GM19467 (cell line): ENCODE results near the gene ZNF438.

Source experiments
- ATAC-seq: cut with Tn5 transposase; IDR thresholded peaks from one replicate; pipeline ENCODE4 v1.9.1; 2021; ENCODE audit warnings: mild to moderate bottlenecking, moderate library complexity; ENCODE audit not compliant: unreplicated experiment

The ZNF438 gene

DNA sequence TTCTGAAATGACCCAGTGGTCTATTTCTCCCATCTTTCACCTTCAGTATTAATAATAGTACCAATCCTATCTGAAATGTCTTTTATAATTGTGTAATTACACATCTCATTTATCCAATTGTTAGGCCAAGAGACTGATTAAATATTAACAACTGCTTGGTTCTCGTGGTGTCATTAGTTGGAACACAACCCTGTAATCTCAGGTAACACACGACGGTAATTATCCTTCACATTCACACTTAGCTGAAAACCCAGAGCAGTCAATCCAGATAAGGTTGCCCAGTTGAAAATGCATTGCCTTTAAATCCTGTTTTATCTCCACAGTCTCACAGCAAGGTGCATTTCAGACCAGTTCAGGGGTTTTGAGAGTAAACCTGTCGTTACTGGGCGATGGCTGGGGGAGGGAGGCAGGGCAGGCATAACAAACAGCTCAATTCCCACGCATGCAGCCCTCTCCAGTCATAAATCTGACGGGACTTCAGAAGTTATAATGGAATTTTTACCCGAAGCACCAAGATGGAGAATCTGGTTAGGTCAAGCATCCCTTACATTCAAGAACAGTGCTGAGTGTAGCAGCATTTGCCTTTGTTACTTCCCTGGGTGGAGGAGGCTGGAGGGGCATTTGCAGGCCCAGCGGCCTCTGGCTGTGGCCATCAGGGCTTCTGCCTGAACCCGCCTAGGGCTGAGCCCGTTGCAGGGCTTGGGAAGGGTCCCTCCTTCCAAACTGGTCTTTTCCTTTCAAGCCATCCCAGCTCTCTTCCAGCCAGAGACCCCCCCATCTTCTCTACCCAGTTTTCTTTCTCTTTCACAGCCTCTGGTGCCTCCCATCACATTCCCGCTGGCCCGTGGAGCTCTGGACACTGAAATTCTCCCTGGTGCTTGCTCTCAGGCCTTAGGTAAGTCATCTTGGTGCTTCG is 201.1 kb downstream of the ZNF438 start:
- ATAC-seq, result no peak

DNA sequence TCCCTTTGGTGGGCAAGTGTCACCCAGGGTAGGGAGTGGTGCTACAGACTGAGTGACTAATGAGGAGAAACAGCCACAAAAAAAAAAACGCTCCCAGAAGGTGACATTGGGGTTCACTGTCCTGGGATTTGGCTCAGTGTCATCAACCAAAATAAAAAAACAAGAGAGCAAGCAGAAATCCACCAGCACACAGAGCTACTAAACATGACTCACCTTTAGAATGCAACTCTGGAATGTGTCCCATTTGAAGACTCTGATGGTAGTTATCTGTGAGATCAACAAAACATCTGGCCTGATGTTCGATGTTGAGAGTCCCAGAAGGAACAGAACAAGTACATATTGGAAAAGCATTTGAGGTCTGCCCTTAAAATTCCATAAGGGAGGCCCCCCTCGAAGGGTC is 201.8 kb downstream of the ZNF438 start:
- no peak for ATAC-seq

DNA sequence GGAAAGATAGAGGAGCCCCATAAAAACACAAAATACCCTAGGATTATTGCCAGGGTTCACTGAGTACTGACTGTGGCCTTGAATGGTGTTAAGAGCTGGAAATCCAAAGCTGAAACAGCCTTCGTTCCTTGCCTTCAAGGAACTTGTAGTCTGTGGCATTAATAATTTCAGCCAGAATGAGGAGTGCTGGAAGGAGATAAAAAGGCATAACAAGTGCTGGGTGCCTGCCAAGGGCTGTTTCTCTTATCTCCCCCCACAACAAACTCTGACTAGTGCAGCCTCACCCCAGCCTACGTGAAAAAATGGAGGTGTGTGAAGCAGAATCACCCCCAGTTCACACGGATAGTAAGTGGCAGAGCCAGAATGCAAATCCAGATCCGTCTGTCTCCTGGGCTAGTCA is 203.0 kb downstream of the ZNF438 start:
- no peak for ATAC-seq

DNA sequence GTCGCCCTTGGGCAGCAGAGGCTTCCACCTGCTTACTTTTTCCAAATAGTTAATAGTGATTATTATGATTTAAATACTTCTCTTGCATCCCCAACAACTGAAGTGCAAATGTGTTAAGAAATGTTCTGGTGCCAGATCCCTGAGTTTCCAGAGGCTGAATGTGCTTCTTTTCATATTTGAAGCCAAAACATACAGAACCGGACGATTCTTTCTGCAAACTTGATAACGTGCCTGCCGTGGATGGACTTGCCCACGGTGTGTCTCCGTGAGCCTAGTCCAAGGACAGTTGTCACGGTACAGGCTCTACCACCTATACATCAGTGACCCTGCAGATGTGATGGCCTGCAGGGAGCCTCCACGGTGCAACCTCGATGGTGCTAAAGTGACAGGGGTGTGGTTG is 203.5 kb downstream of the ZNF438 start:
- ATAC-seq, result no peak

DNA sequence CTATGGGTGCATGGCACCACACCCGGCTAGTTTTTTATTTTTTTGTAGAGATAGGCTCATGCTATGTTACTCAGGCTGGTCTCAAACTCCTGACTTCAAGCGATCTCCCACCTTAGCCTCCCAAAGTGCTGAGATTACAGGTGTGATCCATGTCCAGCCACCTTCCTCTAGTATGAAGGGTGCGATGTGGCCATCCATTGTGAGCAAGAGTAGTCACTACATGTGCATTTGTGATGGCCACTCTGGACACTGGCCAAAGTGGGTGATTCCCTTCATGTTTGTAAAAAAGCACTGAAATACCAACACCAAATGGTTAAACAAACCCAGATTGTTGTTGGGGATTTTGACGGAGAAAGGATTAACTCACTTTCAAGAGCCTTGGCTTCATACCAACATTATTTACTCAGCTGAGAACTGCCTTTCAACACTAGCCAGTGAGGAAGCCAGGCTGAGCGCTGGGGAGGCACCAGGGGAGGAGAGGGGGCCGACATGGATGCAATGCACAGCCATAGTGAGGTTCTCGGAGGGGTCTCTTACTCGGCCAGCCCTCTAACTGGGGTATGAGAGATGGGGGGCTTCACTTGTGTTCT is 204.0 kb downstream of the ZNF438 start:
- ATAC-seq, result no peak

DNA sequence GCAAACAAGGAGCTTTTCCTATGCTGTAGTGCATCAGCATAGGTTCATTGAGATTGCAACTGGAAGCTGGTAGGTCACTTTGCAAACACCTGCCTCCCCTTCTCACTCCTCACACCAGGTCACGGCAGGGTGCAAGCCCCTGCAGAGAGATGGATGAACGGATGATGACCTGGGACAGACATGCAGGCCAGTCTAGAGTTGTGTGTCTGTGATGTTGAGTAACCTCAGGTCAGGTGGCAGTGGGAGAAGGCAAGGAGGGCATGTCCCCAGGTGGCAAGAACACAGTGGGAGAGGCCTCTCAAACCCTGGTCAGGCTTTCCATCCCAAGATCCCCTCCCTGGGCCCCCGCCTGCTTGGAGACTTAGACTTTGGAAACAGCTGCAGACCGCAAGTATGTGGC is 205.0 kb downstream of the ZNF438 start:
- ATAC-seq, result no peak

DNA sequence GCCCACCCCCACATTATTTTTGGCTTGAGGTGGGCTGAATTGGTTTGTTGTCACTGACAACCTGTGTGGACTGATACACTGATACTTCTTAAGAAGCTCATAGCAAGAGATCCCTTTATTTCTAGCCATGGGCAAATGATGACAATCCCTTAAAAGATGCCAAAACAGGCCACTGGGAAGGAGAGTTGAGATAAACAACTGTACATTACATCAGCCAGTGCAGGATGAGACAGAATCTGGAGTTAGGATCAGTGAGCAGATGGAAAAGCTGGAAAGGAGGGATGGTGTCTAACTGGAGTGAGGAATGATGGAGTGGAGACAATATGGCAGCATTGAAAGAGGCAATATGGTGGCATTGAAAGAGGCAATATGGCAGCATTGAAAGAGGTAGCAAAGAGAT is 206.2 kb downstream of the ZNF438 start:
- no peak for ATAC-seq

DNA sequence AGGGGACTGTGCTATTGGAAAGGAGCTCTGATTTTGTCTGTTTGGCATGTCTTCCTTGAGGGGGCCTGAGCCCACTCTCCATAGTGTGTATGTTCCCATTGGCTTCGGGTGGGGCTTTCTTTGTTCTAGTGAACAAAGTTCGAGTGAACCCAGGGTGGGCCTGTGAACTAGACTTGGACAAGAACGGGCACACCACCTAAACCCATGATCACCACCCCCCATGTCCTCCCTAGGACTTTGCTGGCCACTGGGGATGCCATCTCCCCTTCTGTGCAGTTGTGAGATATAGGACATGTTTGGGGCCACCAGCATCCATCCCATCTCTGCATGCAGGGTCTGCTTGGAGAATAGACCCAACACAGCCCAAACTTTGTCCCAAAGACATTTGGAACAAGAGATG is 206.6 kb downstream of the ZNF438 start:
- no peak for ATAC-seq

DNA sequence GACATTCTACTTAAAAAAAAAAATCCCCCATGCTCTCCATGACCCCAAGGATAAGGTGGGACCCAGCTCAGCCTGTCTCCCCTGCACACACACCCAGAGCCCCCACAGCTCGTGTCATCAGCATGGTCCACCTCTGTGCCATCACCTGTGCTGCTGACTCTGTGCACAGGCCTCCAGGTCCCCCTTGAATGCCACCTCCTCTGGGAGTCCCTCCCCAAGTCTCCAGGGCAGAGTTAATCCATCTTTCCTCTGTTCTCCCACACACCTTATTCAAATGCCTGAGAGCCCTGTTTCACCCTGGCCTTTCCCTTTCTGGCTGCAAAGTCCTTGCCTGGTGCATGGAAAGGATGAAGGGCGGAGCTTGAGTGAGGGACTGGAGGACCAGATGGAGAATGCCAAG is 208.0 kb downstream of the ZNF438 start:
- ATAC-seq, result no peak

DNA sequence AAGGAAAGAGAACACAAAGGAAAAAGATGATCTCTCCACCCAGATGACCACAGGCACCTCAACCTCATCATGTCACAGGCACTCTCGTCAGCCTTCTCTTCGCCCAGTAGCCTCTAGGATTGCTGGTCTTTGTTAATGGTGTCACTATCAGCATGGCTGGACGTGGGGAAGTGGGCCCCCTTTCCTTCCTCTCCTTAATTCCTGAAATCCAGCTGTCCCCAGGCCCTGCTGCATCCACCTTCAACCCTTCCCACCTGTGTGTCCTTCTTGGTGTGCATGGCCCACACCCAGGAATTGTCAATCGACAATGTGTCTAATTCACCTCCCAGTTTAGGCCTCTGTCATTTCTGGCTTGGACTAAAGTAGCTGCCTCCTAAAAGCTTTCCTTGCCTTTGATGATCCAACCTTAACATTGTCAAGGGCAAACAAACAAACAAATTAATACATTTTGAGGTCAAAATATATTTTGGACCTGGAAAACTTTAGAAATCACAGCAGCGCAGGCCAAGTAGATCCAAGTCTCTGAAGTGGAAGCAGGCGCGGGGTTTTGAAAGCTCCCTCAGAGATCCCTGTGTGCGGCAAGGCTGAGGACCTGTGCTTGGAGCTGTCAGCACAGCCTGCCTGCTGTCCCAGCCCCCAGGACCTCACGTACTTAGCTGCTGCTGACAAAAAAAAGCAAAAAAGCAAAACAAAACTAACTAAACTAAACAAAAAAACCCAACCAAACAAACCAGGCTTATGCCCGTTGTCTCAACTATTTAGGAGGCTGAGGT is 208.8 kb downstream of the ZNF438 start:
- ATAC-seq, result no peak

DNA sequence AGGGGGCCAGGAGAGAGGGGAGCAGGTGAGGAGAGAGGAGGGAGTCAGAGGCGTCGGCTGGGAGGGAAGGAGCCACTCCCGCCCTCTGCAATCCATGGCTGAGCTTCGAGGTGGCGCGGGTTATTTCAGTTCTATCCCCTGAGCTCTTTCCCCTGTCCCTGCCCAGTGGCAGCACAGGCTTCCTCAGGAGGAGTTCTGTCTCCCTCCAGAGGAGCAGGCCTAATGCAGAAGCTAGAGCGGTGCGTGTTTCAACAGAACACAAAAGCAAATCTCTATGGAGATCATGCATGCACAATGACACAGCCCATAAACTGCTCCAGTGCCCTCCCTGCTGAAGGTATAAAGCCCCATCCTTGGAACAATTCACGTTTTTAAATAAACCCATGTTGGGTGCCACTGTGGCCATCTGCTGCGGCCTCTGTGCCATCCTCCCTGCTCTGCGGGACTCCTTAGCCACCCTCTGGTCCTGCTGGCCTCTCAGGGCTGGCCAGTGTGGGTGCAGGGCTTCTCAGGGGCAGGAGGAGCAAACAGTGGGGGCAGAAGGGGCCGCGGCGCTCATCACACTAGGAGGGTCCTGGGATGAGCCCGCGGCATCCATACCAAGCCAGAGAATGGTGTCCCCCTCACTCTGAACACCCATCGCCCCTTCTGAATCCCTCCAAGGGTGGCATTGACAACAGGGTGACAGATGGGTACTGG is 209.5 kb downstream of the ZNF438 start:
- no peak for ATAC-seq

DNA sequence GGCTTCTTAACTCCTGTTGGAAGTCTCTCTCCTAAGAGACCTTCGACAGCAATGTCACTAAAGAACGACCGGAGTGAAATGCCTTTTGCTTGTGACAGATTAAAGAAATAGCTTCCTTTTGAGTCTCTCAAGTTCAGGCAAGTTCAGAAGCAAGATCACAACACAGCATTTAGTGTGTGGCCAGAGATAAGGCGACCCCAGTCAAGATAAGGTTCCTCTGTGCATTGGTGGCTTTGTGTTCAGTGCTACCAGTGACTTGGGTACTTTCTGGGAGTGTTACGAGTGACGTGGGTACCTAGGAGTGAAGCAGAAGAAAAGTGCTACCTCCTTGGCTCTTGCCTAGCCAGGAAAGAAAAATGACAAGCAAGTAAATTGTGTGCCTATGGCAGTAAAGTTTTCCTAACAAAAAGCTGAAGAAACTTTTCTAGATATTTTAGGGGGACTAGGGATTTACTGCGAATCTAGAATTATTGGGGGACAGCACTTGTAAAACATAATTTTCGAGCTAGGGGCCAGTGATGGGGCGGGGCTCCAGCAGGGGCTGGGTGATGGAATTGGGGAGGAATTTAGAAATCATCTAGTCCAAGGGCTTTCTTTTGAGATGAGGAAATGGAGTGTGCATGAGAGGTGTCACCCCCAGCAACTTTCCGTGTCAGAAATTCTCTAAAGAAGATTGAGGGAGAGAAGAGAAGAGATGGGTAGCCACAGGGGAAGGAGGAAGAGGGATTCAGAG is 210.2 kb downstream of the ZNF438 start:
- ATAC-seq, result no peak

DNA sequence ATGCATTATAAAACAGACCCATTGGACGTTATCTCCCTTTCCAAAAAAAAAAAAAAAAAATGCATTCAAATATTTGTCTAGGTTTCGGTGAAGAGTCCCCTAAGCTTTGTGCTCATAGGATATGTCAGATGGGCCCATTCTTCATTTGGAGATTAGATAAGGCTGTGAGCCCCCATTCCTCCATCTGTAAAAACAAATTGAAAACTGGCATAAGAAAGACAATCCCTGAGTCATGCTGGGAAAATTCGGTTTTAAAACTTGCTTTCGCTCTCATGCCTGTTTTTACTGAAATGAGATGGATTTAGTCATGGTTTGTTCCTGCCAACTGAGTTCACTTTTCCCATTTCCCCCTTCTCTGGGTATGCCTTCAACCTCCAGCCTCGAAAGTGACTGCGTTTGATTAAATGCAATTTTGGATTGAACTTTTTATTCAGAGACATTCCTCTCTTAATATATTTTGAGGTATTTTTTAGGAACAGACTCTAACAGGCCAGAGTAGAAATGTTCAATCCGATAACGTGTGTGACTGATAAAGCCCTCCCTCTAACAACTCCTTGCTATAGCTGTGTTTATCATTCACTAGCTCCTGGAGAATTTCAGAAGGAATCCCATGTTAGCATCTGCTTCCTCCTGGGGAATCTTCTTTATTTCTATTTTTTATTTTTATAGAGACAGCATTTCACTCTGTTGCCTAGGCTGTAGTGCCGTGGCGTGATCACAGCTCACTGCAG is 211.2 kb downstream of the ZNF438 start:
- no peak for ATAC-seq

DNA sequence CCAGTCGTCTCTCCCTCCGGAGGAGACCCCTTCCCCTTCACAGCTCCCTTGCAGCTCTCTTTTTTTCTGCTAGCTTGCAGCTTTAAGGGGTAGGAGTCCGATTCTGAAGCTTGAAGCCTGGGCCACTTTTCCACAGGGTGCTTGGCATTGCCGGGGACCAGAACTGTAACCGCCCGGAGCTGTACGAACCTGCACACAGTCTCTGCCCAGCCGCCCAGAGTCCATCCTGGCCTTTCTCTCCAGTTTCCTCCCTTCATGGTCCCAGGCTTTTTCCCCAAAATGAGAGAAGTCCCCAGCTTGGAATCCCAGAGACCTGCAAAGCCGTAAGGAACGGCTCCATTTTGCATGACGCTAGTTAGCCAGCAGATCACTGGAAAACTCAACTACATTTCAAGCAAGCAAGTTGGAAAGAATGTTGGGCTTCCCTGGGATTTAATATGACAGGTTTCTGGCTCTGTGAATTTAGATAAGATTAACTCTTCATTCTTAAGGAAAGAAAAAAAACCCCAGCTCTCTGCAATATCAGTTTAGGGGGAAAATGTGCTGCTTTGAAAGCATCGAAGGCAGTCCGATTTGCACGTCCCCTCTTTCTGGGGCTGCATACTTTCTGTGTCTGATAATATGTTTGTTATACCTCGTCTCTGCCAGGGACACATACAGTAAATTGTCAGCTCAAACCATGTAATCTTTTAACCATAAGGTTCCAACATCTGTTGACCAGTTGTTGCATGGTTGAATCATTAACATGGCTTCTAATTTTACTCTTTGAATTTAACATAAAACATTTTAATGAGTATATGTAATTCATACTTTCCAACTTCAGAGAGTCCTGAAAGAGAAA is 212.1 kb downstream of the ZNF438 start:
- no peak for ATAC-seq

DNA sequence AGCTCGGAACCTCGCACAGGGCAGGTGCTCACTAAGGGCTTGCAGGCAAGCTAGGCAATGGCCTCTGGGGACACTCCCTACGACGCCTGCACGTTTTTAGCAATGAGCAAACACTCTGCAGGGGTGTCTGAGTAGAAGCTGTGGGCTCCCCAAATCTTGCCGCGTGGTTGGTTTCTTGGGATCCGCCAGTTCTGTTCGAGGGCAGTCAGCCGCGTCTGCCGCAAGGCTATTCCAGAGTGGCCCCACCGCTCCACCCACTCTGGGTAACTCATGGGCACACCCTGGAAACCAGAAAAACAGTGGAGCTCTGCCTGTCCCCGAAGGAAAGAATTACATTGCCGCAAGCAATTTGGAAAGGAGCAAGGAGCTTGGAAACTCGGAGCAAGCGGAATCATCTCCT is 212.8 kb downstream of the ZNF438 start:
- ATAC-seq, result no peak

DNA sequence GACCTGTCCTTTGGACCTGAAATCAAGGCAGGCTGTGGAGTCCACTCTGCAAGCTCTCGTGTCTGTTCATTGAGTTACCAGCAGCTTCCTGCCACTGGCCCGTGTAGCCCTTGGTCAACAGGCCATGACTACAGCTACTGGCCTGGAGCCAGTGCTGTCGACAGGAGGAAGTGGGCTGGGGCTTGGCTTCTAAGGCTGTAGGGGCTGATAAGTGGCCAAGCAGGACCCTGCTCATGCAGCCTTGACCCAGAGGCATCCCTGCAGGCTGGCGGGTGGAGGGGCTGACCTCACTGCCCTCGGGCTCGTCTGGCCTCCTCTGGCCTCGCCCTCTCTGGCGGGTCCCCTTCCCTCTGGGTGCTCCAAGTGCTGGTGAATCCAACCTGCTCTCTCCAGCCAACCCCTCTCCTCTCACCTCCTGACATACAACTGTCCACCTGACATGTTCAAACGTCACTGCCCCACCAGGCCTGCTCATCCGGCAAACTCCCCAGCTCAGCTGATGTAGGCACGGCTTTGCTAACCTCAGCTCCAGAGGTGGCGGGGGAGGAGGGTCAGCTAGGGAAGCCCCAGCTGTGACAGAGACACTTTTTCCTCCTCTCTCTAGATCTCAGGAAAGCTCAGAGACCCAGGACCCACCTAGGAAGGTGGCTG is 213.5 kb downstream of the ZNF438 start:
- ATAC-seq, result no peak

DNA sequence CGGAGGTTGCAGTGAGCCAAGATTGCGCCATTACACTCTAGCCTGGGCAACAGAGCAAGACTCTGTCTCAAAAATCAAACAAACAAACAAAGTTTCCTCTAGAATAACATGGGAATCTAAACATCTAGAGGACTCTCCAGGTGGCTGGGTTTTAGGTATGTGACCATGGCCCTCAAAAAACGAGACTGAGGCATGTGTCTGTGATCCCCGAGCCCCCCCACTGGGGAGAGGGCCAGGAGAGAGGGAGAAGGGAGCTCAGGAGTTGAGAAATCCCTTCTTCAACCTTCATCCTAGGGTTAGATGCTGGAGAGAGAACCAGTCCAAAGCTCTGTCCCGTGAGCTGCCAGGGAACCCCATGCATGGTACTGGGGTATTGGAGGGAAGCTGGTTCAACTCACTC is 214.1 kb downstream of the ZNF438 start:
- no peak for ATAC-seq

DNA sequence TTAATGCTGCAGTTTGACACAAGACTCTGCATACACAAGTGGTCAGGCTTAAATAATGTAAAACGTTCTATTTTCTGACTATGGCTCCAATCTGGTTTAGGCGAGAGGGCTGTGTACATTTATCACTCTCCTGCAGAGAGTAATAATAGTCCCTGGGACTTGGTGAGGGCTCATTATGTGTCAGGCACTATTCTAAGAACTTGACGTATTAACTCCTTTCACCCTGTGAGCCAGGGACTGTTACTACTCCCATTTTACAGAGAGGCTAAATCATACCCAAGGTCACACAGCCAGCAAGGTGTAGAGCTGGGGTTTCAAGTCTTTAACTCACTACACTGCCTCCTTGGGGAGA is 214.9 kb downstream of the ZNF438 start:
- no peak for ATAC-seq
